Neural progenitor cell (in vitro differentiated cells): Measurements from ENCODE around the gene PTPRG. TPM values are rescaled to one million over a fixed set of nuclear protein-coding genes. Genes with fewer than 3 reads are reported as not detected.

Experiments
- DNase-seq: peaks from one replicate; pipeline ENCODE4 v3.0.0-alpha.2; 2016; ENCODE audit warnings: low spot score
- H2AFZ ChIP-seq: fragments of 200-600 bp; sonication (generic); replicated peaks from 2 replicates; pipeline ENCODE4 v1.6.1; 2016; ENCODE audit warnings: antibody characterized with exemption
- H3F3A ChIP-seq: fragments of 200-600 bp; sonication (generic); 2 replicates; pipeline ENCODE4 v1.6.1; 2016; ENCODE audit warnings: antibody characterized with exemption, low read depth
- H3K27ac ChIP-seq: fragments of 200-600 bp; sonication (generic); 2 replicates; pipeline ENCODE4 v1.5.1; 2016; ENCODE audit warnings: mild to moderate bottlenecking
- H3K27me3 ChIP-seq: fragments of 200-600 bp; sonication (generic); 2 replicates; pipeline ENCODE4 v1.6.1; 2016; ENCODE audit warnings: mild to moderate bottlenecking, moderate library complexity
- H3K36me3 ChIP-seq: fragments of 200-600 bp; sonication (generic); 2 replicates; pipeline ENCODE4 v1.5.1; 2016
- H3K4me1 ChIP-seq: fragments of 200-600 bp; sonication (generic); 2 replicates; pipeline ENCODE4 v1.6.1; 2016; ENCODE audit warnings: mixed run types
- H3K4me2 ChIP-seq: fragments of 200-600 bp; sonication (generic); 2 replicates; pipeline ENCODE4 v1.6.1; 2016
- H3K4me3 ChIP-seq: fragments of 200-600 bp; sonication (generic); 2 replicates; pipeline ENCODE4 v1.5.1; 2016
- H3K79me2 ChIP-seq: fragments of 200-600 bp; sonication (generic); 2 replicates; pipeline ENCODE4 v1.6.1; 2016; ENCODE audit warnings: low read depth
- H3K9ac ChIP-seq: fragments of 200-600 bp; sonication (generic); 2 replicates; pipeline ENCODE4 v1.6.1; 2016
- H3K9me3 ChIP-seq: fragments of 200-600 bp; sonication (generic); 2 replicates; pipeline ENCODE4 v1.5.1; 2016; ENCODE audit warnings: low read depth
- H4K20me1 ChIP-seq: fragments of 200-600 bp; sonication (generic); 2 replicates; pipeline ENCODE4 v1.6.1; 2016; ENCODE audit warnings: low read depth
- H3K27ac Mint-ChIP-seq: 3 replicates; pipeline ENCODE4 v1.8.0; 2021; ENCODE audit warnings: mixed read lengths
- H3K27me3 Mint-ChIP-seq: 2 replicates; pipeline ENCODE4 v1.8.0; 2022; ENCODE audit warnings: low read depth, mild to moderate bottlenecking, inconsistent platforms, moderate library complexity, mixed read lengths; ENCODE audit not compliant: insufficient read depth
- H3K36me3 Mint-ChIP-seq: 3 replicates; pipeline ENCODE4 v1.8.0; 2021; ENCODE audit warnings: mixed read lengths
- H3K4me1 Mint-ChIP-seq: 3 replicates; pipeline ENCODE4 v1.8.0; 2021; ENCODE audit warnings: mixed read lengths
- H3K4me3 Mint-ChIP-seq: 3 replicates; pipeline ENCODE4 v1.8.0; 2021; ENCODE audit warnings: mild to moderate bottlenecking, moderate library complexity, mixed read lengths
- H3K9me3 Mint-ChIP-seq: 3 replicates; pipeline ENCODE4 v1.8.0; 2020; ENCODE audit warnings: mixed read lengths
- CTCF ChIP-seq: fragments of 200-600 bp; sonication (generic); IDR thresholded peaks from 2 replicates; pipeline ENCODE4 v1.5.1; 2017; ENCODE audit warnings: antibody characterized with exemption, mild to moderate bottlenecking
- EZH2 ChIP-seq: fragments of 200-600 bp; sonication (generic); IDR thresholded peaks from 2 replicates; pipeline ENCODE4 v1.6.1; 2017; ENCODE audit warnings: antibody characterized with exemption, mild to moderate bottlenecking, moderate library complexity
- EZH2phosphoT487 ChIP-seq: fragments of 200-600 bp; sonication (generic); IDR thresholded peaks from 2 replicates; pipeline ENCODE4 v1.6.1; 2017; ENCODE audit warnings: antibody characterized with exemption
- total RNA-seq: library from RNA; depleted of rRNA; stranded (reverse); fragments of >200 nt; gene quantifications from 2 replicates; pipeline ENCODE4 v1.2.3, GENCODE V29; 2015; ENCODE audit warnings: low replicate concordance

PTPRG gene
- total RNA-seq, 1 donor from 2014 or later: 65.3 TPM

GRCh38 chr3:61740494-61740893, 179.1 kb downstream of the PTPRG start:
- H3K9me3 ChIP-seq: no peaks in the 10 kb centered on the region
- H3K36me3 ChIP-seq: peaks cover 5% of the 10 kb centered on the region
- H4K20me1 ChIP-seq: peaks cover 4% of the 10 kb centered on the region
- H3K4me1 ChIP-seq: peaks cover 8% of the 10 kb centered on the region
- peaks cover 81% of the 10 kb centered on the region for H3K79me2 ChIP-seq
- TF ChIP-seq EZH2 (no peak), CTCF (no peak), EZH2phosphoT487 (no peak)
- no peak overlapping the region for H3K4me3 ChIP-seq
- no peak overlapping the region for H3K27ac ChIP-seq
- Mint-ChIP-seq H3K4me1 (peaks cover 26% of the 10 kb centered on the region), H3K27ac (no peak overlapping the region), H3K4me3 (no peak overlapping the region), H3K36me3 (peaks cover 3% of the 10 kb centered on the region), H3K9me3 (peaks cover under 1% of the 10 kb centered on the region), H3K27me3 (peaks cover 4% of the 10 kb centered on the region)
- no peak overlapping the region for H2AFZ ChIP-seq
- no peak overlapping the region for H3K4me2 ChIP-seq
- H3F3A ChIP-seq: no peaks in the 10 kb centered on the region
- H3K27me3 ChIP-seq: no peaks in the 10 kb centered on the region
- no peak for DNase-seq
- H3K9ac ChIP-seq: no peak overlapping the region

DNA sequence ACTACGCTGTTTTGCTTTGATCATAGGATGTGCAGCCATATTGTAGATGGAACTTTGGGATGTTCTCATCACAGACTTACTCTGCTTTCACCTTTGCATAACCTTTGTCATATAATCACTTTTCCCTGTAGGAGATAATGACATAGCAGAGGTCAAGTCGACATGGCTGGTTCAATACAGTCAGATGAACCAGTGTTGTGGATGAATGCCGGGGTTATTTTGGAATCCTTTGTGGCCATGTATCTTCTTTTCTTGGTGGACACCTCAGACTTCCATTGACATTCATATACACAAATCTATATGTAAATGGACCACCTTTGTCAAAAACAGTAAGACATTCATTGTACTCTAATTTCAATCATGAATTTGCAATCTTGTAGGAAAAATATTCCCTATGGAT, 180.2 kb downstream of the PTPRG start:
- Histone ChIP-seq H3K9ac (no peak overlapping the region), H3K36me3 (peaks cover 5% of the 10 kb centered on the region), H3K4me1 (peaks cover 5% of the 10 kb centered on the region), H4K20me1 (peaks cover 6% of the 10 kb centered on the region), H2AFZ (no peak overlapping the region), H3K4me2 (no peak overlapping the region), H3K9me3 (no peaks in the 10 kb centered on the region), H3F3A (no peaks in the 10 kb centered on the region), H3K79me2 (peaks cover 78% of the 10 kb centered on the region), H3K4me3 (no peak overlapping the region), H3K27ac (no peak overlapping the region), H3K27me3 (no peaks in the 10 kb centered on the region)
- Mint-ChIP-seq H3K4me1 (peaks cover 23% of the 10 kb centered on the region), H3K9me3 (peaks cover 2% of the 10 kb centered on the region), H3K27me3 (peaks cover 4% of the 10 kb centered on the region), H3K36me3 (peaks cover 3% of the 10 kb centered on the region), H3K27ac (no peak overlapping the region), H3K4me3 (no peak overlapping the region)
- TF ChIP-seq CTCF (no peak), EZH2 (no peak), EZH2phosphoT487 (no peak)
- no peak for DNase-seq

- no peak overlapping the region for H2AFZ ChIP-seq
- Mint-ChIP-seq H3K4me1 (peaks cover 21% of the 10 kb centered on the region), H3K27me3 (peaks cover 4% of the 10 kb centered on the region), H3K36me3 (peaks cover 1% of the 10 kb centered on the region), H3K9me3 (peaks cover 2% of the 10 kb centered on the region), H3K27ac (no peak overlapping the region), H3K4me3 (no peak overlapping the region)
- no peaks in the 10 kb centered on the region for H3F3A ChIP-seq
- no peak overlapping the region for H3K9ac ChIP-seq
- TF ChIP-seq EZH2phosphoT487 (no peak), EZH2 (no peak)
- peaks cover 5% of the 10 kb centered on the region for H3K36me3 ChIP-seq
- peaks cover 78% of the 10 kb centered on the region for H3K79me2 ChIP-seq
- H4K20me1 ChIP-seq: peaks cover 9% of the 10 kb centered on the region
- DNase-seq: no peak
- H3K4me3 ChIP-seq: no peak overlapping the region
- peaks cover 5% of the 10 kb centered on the region for H3K4me1 ChIP-seq
- no peaks in the 10 kb centered on the region for H3K9me3 ChIP-seq
- H3K27ac ChIP-seq: no peak overlapping the region
- H3K27me3 ChIP-seq: no peaks in the 10 kb centered on the region
- H3K4me2 ChIP-seq: no peak overlapping the region
Measured at GRCh38 chr3:61742006-61742405, 180.6 kb downstream of the PTPRG start.

DNA sequence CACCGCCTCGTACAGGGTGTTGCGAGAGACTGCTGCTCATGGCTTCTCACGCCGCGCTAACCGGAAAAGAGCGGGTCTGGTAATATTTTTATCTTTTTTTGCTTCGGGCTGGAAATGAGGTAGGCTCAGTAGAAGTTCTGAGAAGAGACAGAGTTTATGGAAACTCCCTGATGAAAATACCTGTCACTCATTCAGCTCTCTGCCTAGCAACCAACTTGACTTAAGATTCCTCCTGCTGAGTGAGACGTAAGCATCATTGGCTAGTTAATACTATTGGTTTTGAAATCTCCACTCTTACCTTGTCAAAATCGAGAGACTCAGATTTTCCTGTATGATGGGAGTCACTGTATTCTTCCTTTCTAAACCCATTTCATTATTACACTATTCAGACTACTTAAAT, 181.7 kb downstream of the PTPRG start:
- peaks cover 5% of the 10 kb centered on the region for H3K36me3 ChIP-seq
- H3K9me3 ChIP-seq: no peaks in the 10 kb centered on the region
- Mint-ChIP-seq H3K27ac (no peak overlapping the region), H3K4me1 (peaks cover 19% of the 10 kb centered on the region), H3K36me3 (no peaks in the 10 kb centered on the region), H3K9me3 (peaks cover 2% of the 10 kb centered on the region), H3K4me3 (no peak overlapping the region), H3K27me3 (peaks cover 4% of the 10 kb centered on the region)
- H3K4me3 ChIP-seq: no peak overlapping the region
- no peaks in the 10 kb centered on the region for H3F3A ChIP-seq
- no peak overlapping the region for H3K4me2 ChIP-seq
- no peak for TF ChIP-seq CTCF
- no peak for TF ChIP-seq EZH2
- TF ChIP-seq EZH2phosphoT487: no peak
- H4K20me1 ChIP-seq: peaks cover 16% of the 10 kb centered on the region
- H3K27ac ChIP-seq: no peak overlapping the region
- H2AFZ ChIP-seq: no peak overlapping the region
- H3K79me2 ChIP-seq: peaks cover 80% of the 10 kb centered on the region
- DNase-seq: no peak
- no peaks in the 10 kb centered on the region for H3K27me3 ChIP-seq
- peaks cover 5% of the 10 kb centered on the region for H3K4me1 ChIP-seq
- H3K9ac ChIP-seq: no peak overlapping the region
